Activated CD8-positive, alpha-beta memory T cell treated with anti-CD3 and anti-CD28 coated beads, Interleukin-2, amount 10 ng/mL, durations not matched to agents 7 days and 5 days (primary cell): ENCODE measurements around the gene MAST4. TPM values are rescaled to one million over a fixed set of nuclear protein-coding genes. Genes with fewer than 3 reads are reported as not detected.
A peak's percentile ranks its signal among the peaks of the same experiment; 100 is the strongest.

Experiments
- ATAC-seq: fragments of 150-1000 bp; cut with Tn5 transposase; one replicate; pipeline ENCODE4 v1.10.0; 2021; ENCODE audit warnings: moderate library complexity
- CTCF ChIA-PET: fragments of 350-600 bp; sonication (Branson Sonifier 250); formaldehyde crosslinking; loops from one replicate; lab custom pipeline; 2021; ENCODE audit warnings: antibody characterized with exemption; lab: Charles Lee
- DNase-seq: peaks from one replicate; pipeline ENCODE4 v3.0.0-alpha.2; 2020
- H3K27ac Mint-ChIP-seq: one replicate; pipeline ENCODE4 v1.8.0; 2021; ENCODE audit warnings: mild to moderate bottlenecking, mixed read lengths
- H3K27me3 Mint-ChIP-seq: one replicate; pipeline ENCODE4 v1.8.0; 2021; ENCODE audit warnings: mixed read lengths
- H3K36me3 Mint-ChIP-seq: one replicate; pipeline ENCODE4 v1.8.0; 2021; ENCODE audit warnings: mild to moderate bottlenecking, mixed read lengths
- H3K4me1 Mint-ChIP-seq: one replicate; pipeline ENCODE4 v1.8.0; 2021; ENCODE audit warnings: mixed read lengths
- H3K4me3 Mint-ChIP-seq: one replicate; pipeline ENCODE4 v1.8.0; 2021; ENCODE audit warnings: mild to moderate bottlenecking, moderate library complexity, mixed read lengths
- H3K9me3 Mint-ChIP-seq: one replicate; pipeline ENCODE4 v1.8.0; 2022; ENCODE audit warnings: low read depth, mixed read lengths
- total RNA-seq, 2 experiments: library from RNA; stranded (reverse); gene quantifications; one replicate each; pipeline ENCODE4 v1.2.3, GENCODE V29; 2021

The MAST4 gene
- total RNA-seq, 2 experiments from 2014 or later: 21.6 to 25.2 TPM

- CTCF ChIA-PET: interaction anchor here (0.7 to 6.8 kb wide), 9 partner anchors 11 to 1123 kb away, joined by 3 to 48 read pairs (median 4); no protein-coding TSS in a partner anchor
- Mint-ChIP-seq H3K4me1 (peaks cover 31% of the 10 kb centered on the region), H3K36me3 (peaks cover 4% of the 10 kb centered on the region), H3K9me3 (no peaks in the 10 kb centered on the region), H3K27me3 (peaks cover 25% of the 10 kb centered on the region), H3K4me3 (no peak overlapping the region), H3K27ac (no peak overlapping the region)
- DNase-seq (no peak), ATAC-seq (no peak)
Measured at GRCh38 chr5:66863243-66864170, 267.3 kb downstream of the MAST4 start.

GRCh38 chr5:66864240-66864884 lies 268.2 kb downstream of the MAST4 start:
- CTCF ChIA-PET: interaction anchor here (0.6 to 6.8 kb wide), 18 partner anchors 10 to 558 kb away, joined by 3 to 48 read pairs (median 4); no protein-coding TSS in a partner anchor
- Mint-ChIP-seq H3K27me3 (peaks cover 26% of the 10 kb centered on the region), H3K36me3 (peaks cover 3% of the 10 kb centered on the region), H3K9me3 (no peaks in the 10 kb centered on the region), H3K4me1 (peaks cover 31% of the 10 kb centered on the region), H3K4me3 (no peak overlapping the region), H3K27ac (peak overlapping the region; percentile 6)
- DNase-seq (peak; percentile 65), ATAC-seq (peak; percentile 86)

- Mint-ChIP-seq H3K4me1 (peaks cover 24% of the 10 kb centered on the region), H3K36me3 (peaks cover 2% of the 10 kb centered on the region), H3K27me3 (peaks cover 13% of the 10 kb centered on the region), H3K4me3 (no peak overlapping the region), H3K27ac (no peak overlapping the region), H3K9me3 (no peaks in the 10 kb centered on the region)
- ATAC-seq: no peak
- CTCF ChIA-PET: interaction anchor here (1.1 to 1.6 kb wide), 2 partner anchors 559 to 561 kb away, joined by 3 to 4 read pairs; no protein-coding TSS in a partner anchor
- DNase-seq: no peak
Measured at GRCh38 chr5:66867618-66868322, 271.6 kb downstream of the MAST4 start.

GRCh38 chr5:66869347-66869746 lies 273.2 kb downstream of the MAST4 start:
- DNase-seq (no peak), ATAC-seq (no peak)
- Mint-ChIP-seq H3K27me3 (peaks cover 23% of the 10 kb centered on the region), H3K9me3 (no peaks in the 10 kb centered on the region), H3K4me1 (peaks cover 10% of the 10 kb centered on the region), H3K4me3 (no peak overlapping the region), H3K36me3 (peaks cover 3% of the 10 kb centered on the region), H3K27ac (no peak overlapping the region)
- CTCF ChIA-PET: no interaction called here

- DNase-seq (no peak), ATAC-seq (no peak)
- CTCF ChIA-PET: no interaction called here
- Mint-ChIP-seq H3K9me3 (no peaks in the 10 kb centered on the region), H3K36me3 (peaks cover 3% of the 10 kb centered on the region), H3K4me3 (no peak overlapping the region), H3K27ac (no peak overlapping the region), H3K4me1 (peaks cover 3% of the 10 kb centered on the region), H3K27me3 (peaks cover 29% of the 10 kb centered on the region)
Measured at GRCh38 chr5:66870708-66871107, 274.5 kb downstream of the MAST4 start.

- peaks cover 3% of the 10 kb centered on the region for H3K36me3 Mint-ChIP-seq
Measured at GRCh38 chr5:66871651-66872050, 275.5 kb downstream of the MAST4 start.

GRCh38 chr5:66872736-66873331 lies 276.6 kb downstream of the MAST4 start:
- H3K27ac Mint-ChIP-seq: no peak overlapping the region
- peaks cover 3% of the 10 kb centered on the region for H3K36me3 Mint-ChIP-seq
- H3K9me3 Mint-ChIP-seq: no peaks in the 10 kb centered on the region
- DNase-seq: no peak
- H3K27me3 Mint-ChIP-seq: peaks cover 31% of the 10 kb centered on the region
- no peak for ATAC-seq
- no peak overlapping the region for H3K4me3 Mint-ChIP-seq
- CTCF ChIA-PET: interaction anchor here (1.9 kb wide), 1 partner anchor 58 kb away, joined by 5 read pairs; no protein-coding TSS in a partner anchor
- H3K4me1 Mint-ChIP-seq: peaks cover 2% of the 10 kb centered on the region

More at GRCh38 chr5:66871651-66872050, 275.5 kb downstream of the MAST4 start:
- no peak for ATAC-seq
- CTCF ChIA-PET: no interaction called here
- Mint-ChIP-seq H3K4me3 (no peak overlapping the region), H3K4me1 (peaks cover 3% of the 10 kb centered on the region), H3K27ac (no peak overlapping the region), H3K9me3 (no peaks in the 10 kb centered on the region), H3K27me3 (peaks cover 29% of the 10 kb centered on the region)
- no peak for DNase-seq

GRCh38 chr5:66874004-66874403 lies 277.8 kb downstream of the MAST4 start:
- Mint-ChIP-seq H3K27me3 (peaks cover 35% of the 10 kb centered on the region), H3K4me3 (no peak overlapping the region), H3K36me3 (peaks cover 3% of the 10 kb centered on the region), H3K27ac (no peak overlapping the region), H3K4me1 (peaks cover 2% of the 10 kb centered on the region), H3K9me3 (no peaks in the 10 kb centered on the region)
- ATAC-seq: no peak
- CTCF ChIA-PET: interaction anchor here (0.8 to 1.9 kb wide), 4 partner anchors 9 to 60 kb away, joined by 3 to 5 read pairs (median 3); no protein-coding TSS in a partner anchor
- DNase-seq: no peak

- H3K27me3 Mint-ChIP-seq: peaks cover 31% of the 10 kb centered on the region
- H3K27ac Mint-ChIP-seq: no peak overlapping the region
- H3K4me1 Mint-ChIP-seq: peaks cover 2% of the 10 kb centered on the region
- CTCF ChIA-PET: no interaction called here
- no peak overlapping the region for H3K4me3 Mint-ChIP-seq
- DNase-seq (no peak), ATAC-seq (no peak)
- no peaks in the 10 kb centered on the region for H3K9me3 Mint-ChIP-seq
- H3K36me3 Mint-ChIP-seq: peaks cover 3% of the 10 kb centered on the region
Measured at GRCh38 chr5:66875315-66875714, 279.1 kb downstream of the MAST4 start.

- H3K9me3 Mint-ChIP-seq: no peaks in the 10 kb centered on the region
- no peak overlapping the region for H3K27ac Mint-ChIP-seq
- H3K4me3 Mint-ChIP-seq: no peak overlapping the region
- CTCF ChIA-PET: interaction anchor here (2.4 kb wide), 1 partner anchor 13 kb away, joined by 5 read pairs; no protein-coding TSS in a partner anchor
- ATAC-seq (no peak), DNase-seq (no peak)
- H3K4me1 Mint-ChIP-seq: peaks cover 2% of the 10 kb centered on the region
- peaks cover 32% of the 10 kb centered on the region for H3K27me3 Mint-ChIP-seq
- H3K36me3 Mint-ChIP-seq: peaks cover 2% of the 10 kb centered on the region
Measured at GRCh38 chr5:66876266-66876807, 280.1 kb downstream of the MAST4 start.

- CTCF ChIA-PET: interaction anchor here (1.2 to 2.4 kb wide), 3 partner anchors 12 to 34 kb away, joined by 3 to 5 read pairs (median 4); no protein-coding TSS in a partner anchor
Measured at GRCh38 chr5:66877843-66878242, 281.6 kb downstream of the MAST4 start.

GRCh38 chr5:66880401-66880800 lies 284.2 kb downstream of the MAST4 start:
- Mint-ChIP-seq H3K4me3 (no peak overlapping the region), H3K36me3 (peaks cover 4% of the 10 kb centered on the region), H3K4me1 (peaks cover 15% of the 10 kb centered on the region), H3K27ac (no peak overlapping the region), H3K9me3 (no peaks in the 10 kb centered on the region), H3K27me3 (peaks cover 36% of the 10 kb centered on the region)
- ATAC-seq (no peak), DNase-seq (no peak)
- CTCF ChIA-PET: interaction anchor here (1.2 kb wide), 1 partner anchor 16 kb away, joined by 4 read pairs; no protein-coding TSS in a partner anchor

More at GRCh38 chr5:66877843-66878242, 281.6 kb downstream of the MAST4 start:
- DNase-seq: no peak
- Mint-ChIP-seq H3K27ac (no peak overlapping the region), H3K9me3 (no peaks in the 10 kb centered on the region), H3K27me3 (peaks cover 40% of the 10 kb centered on the region), H3K4me1 (peaks cover 11% of the 10 kb centered on the region), H3K36me3 (no peaks in the 10 kb centered on the region), H3K4me3 (no peak overlapping the region)
- ATAC-seq: peak; percentile 17
